Measurements from ENCODE around the gene TMEM53.

- TF ChIP-seq SPI1 (IDR thresholded peaks at IDR 0.05; ENCODE audit: low read depth, low read length): no peak
- no peak for TF ChIP-seq POLR2A (IDR thresholded peaks at IDR 0.05; ENCODE audit: low read depth, low read length)
- no peak for TF ChIP-seq TAF1 (IDR thresholded peaks at IDR 0.05; ENCODE audit: low read depth, low read length)
Measured at GRCh38 chr1:44694863-44695478, 20.7 kb upstream of the TMEM53 start.
